CD14-positive monocyte (primary cell): Measurements from ENCODE around the gene SP100. TPM values are rescaled to one million over a fixed set of nuclear protein-coding genes. Genes with fewer than 3 reads are reported as not detected.

Experiments
- DNase-seq, 3 donors: peaks; one replicate each; pipeline ENCODE4 v3.0.0-alpha.2; 2011 to 2022
- H2AFZ ChIP-seq: 2 replicates; pipeline ENCODE4 v1.6.0; 2012; ENCODE audit warnings: mild to moderate bottlenecking, low read depth, low read length, inconsistent platforms; ENCODE audit not compliant: insufficient read depth, poor library complexity, severe bottlenecking
- H3K27ac ChIP-seq, 2 donors: 1 replicate in 1 of 2; 2 replicates in 1 of 2; pipeline ENCODE4 v1.5.1; 2012 to 2013; ENCODE audit warnings: low read length in 2 of 2, control low read depth in 1 of 2, inconsistent platforms in 1 of 2, low read depth in 1 of 2, mild to moderate bottlenecking in 1 of 2
- H3K27me3 ChIP-seq, 2 donors: one replicate each; pipeline versions ENCODE4 v1.6.0 to v1.6.1; 2011 to 2013; ENCODE audit warnings: low read length in 2 of 2; ENCODE audit not compliant: control insufficient read depth in 2 of 2, insufficient read depth in 2 of 2
- H3K36me3 ChIP-seq, 2 donors: replicated peaks in 1 of 2; 1 replicate in 1 of 2; 2 replicates in 1 of 2; pipeline versions ENCODE4 v1.5.1 to v1.6.1; 2012 to 2013; ENCODE audit warnings: low read length in 2 of 2, control low read depth in 1 of 2, inconsistent platforms in 1 of 2, mild to moderate bottlenecking in 1 of 2; ENCODE audit not compliant: insufficient read depth in 2 of 2, control insufficient read depth in 1 of 2
- H3K4me1 ChIP-seq, 2 donors: 1 replicate in 1 of 2; 2 replicates in 1 of 2; pipeline versions ENCODE4 v1.5.1 to v1.6.1; 2012 to 2013; ENCODE audit warnings: low read length in 2 of 2, control low read depth in 1 of 2, inconsistent platforms in 1 of 2, mild to moderate bottlenecking in 1 of 2, moderate library complexity in 1 of 2; ENCODE audit not compliant: insufficient read depth in 2 of 2, control insufficient read depth in 1 of 2
- H3K4me2 ChIP-seq: replicated peaks from 2 replicates; pipeline ENCODE3; 2012; ENCODE audit warnings: low read length, moderate library complexity, mild to moderate bottlenecking; ENCODE audit not compliant: poor library complexity, severe bottlenecking; ENCODE audit errors: extremely low read depth
- H3K4me3 ChIP-seq, 3 experiments: fragments of 200-600 bp in 1 of 3; sonication (generic) in 1 of 3; replicated peaks in 1 of 3; 1 replicate in 2 of 3; 2 replicates in 1 of 3; pipeline ENCODE4 v1.5.1; 2011 to 2013; ENCODE audit warnings: low read length in 3 of 3, mild to moderate bottlenecking in 3 of 3, control low read depth in 2 of 3, low read depth in 2 of 3, inconsistent platforms in 1 of 3, moderate library complexity in 1 of 3
- H3K79me2 ChIP-seq: 2 replicates; pipeline ENCODE4 v1.6.0; 2012; ENCODE audit warnings: mild to moderate bottlenecking, control low read depth, inconsistent platforms, low read length, moderate library complexity; ENCODE audit not compliant: insufficient read depth
- H3K9ac ChIP-seq: 2 replicates; pipeline ENCODE4 v1.6.0; 2017; ENCODE audit warnings: low read length, mild to moderate bottlenecking; ENCODE audit not compliant: insufficient read depth, poor library complexity, severe bottlenecking
- H3K9me3 ChIP-seq, 2 donors: replicated peaks in 1 of 2; 1 replicate in 1 of 2; 2 replicates in 1 of 2; pipeline versions ENCODE4 v1.5.1 to v1.6.1; 2012 to 2013; ENCODE audit warnings: low read length in 2 of 2, control low read depth in 1 of 2; ENCODE audit not compliant: control insufficient read depth in 1 of 2, insufficient read depth in 1 of 2
- H4K20me1 ChIP-seq: 2 replicates; pipeline ENCODE4 v1.6.0; 2012; ENCODE audit warnings: mild to moderate bottlenecking, low read length, control low read depth, moderate library complexity; ENCODE audit not compliant: insufficient read depth
- H3K27ac Mint-ChIP-seq, 7 donors: one replicate each; pipeline ENCODE4 v1.8.0; 2020; ENCODE audit warnings: mild to moderate bottlenecking in 7 of 7, mixed read lengths in 7 of 7, moderate library complexity in 6 of 7, inconsistent platforms in 2 of 7
- H3K27me3 Mint-ChIP-seq, 3 donors: one replicate each; pipeline ENCODE4 v1.8.0; 2021 to 2022; ENCODE audit warnings: low read depth in 3 of 3, mild to moderate bottlenecking in 3 of 3, mixed read lengths in 3 of 3, moderate library complexity in 3 of 3, inconsistent platforms in 1 of 3
- H3K36me3 Mint-ChIP-seq, 2 donors: one replicate each; pipeline ENCODE4 v1.8.0; 2020; ENCODE audit warnings: mixed read lengths in 2 of 2, inconsistent platforms in 1 of 2, mild to moderate bottlenecking in 1 of 2
- H3K4me1 Mint-ChIP-seq: one replicate; pipeline ENCODE4 v1.8.0; 2020; ENCODE audit warnings: mild to moderate bottlenecking, mixed read lengths
- H3K4me3 Mint-ChIP-seq, 2 donors: one replicate each; pipeline ENCODE4 v1.8.0; 2020; ENCODE audit warnings: mild to moderate bottlenecking in 2 of 2, mixed read lengths in 2 of 2, moderate library complexity in 1 of 2
- H3K9me3 Mint-ChIP-seq, 7 donors: one replicate each; pipeline ENCODE4 v1.8.0; 2020 to 2022; ENCODE audit warnings: mixed read lengths in 7 of 7, mild to moderate bottlenecking in 6 of 7, moderate library complexity in 6 of 7, inconsistent platforms in 2 of 7
- WGBS: methylation state at CpG from one replicate; pipeline ENCODE4 v1.1.5; 2013; ENCODE audit warnings: missing lambda C conversion rate; ENCODE audit not compliant: insufficient coverage; 5-methylcytosine and 5-hydroxymethylcytosine counted together
- intact Hi-C, 2 donors: fragments of 100-400 bp; cut with micrococcal nuclease; formaldehyde crosslinking; loops; one replicate each; pipeline versions ENCODE4 v1.15.0 to v1.15.1; 2023
- polyA plus RNA-seq, 3 donors: library from polyadenylated mRNA; depleted of rRNA in 1 of 3; unstranded in 2 of 3; stranded (reverse) in 1 of 3; fragments of 300-500 nt in 2 of 3; fragments of >200 nt in 1 of 3; fragmentation: Illumina TruSeq in 2 of 3; gene quantifications; 1 replicate in 2 of 3; 2 replicates in 1 of 3; pipeline ENCODE4 v1.2.3, GENCODE V29; 2012 to 2021
- TF ChIP-seq, protein P1 (sequence below): fragments of 200-600 bp; IDR thresholded peaks from one replicate; pipeline ENCODE4 v1.8.0; 2022; ENCODE audit warnings: antibody characterized with exemption, mild to moderate bottlenecking

SP100 gene
- polyA plus RNA-seq, 3 donors = 68.1 to 101 (median 97.4) TPM

DNA sequence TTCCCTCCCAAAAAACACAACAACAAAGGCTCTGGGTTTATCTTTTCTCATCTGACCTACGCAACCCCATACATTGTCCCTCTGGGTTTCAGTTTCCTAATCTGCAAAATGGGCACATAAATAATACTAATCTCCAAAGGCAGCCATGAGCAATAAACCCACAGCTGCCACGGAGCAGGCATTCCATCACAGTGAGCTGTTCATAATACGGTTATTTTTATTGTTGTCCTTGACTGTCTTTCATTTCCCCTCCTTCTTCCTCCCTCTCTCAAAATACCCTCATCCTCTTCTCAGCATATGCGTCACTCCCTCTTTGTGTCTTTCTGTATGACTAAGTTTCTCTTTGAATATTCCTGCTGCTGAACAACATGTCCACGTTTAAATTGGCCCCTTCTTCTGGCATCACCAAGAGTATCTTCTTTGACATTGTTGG, 166.9 kb downstream of the SP100 start:
- Histone ChIP-seq H3K4me2 (no peak overlapping the region), H3K36me3 (no peaks in the 10 kb centered on the region), H3K9me3 (no peaks in the 10 kb centered on the region), H3K4me1 (peaks cover 0 to 10% of the 10 kb centered on the region in 2 donors), H3K27me3 (no peaks in the 10 kb centered on the region), H3K4me3 (no peak overlapping the region), H4K20me1 (no peaks in the 10 kb centered on the region), H3K79me2 (no peaks in the 10 kb centered on the region), H2AFZ (no peak overlapping the region), H3K27ac (no peak overlapping the region), H3K9ac (no peak overlapping the region)
- WGBS = 79% methylated on average over 4 of the region's 5 CpGs
- Mint-ChIP-seq H3K27ac (no peak overlapping the region), H3K36me3 (no peaks in the 10 kb centered on the region), H3K27me3 (peaks cover 0 to 2% (median 0%) of the 10 kb centered on the region in 3 donors), H3K4me1 (peaks cover 2% of the 10 kb centered on the region), H3K4me3 (no peak overlapping the region), H3K9me3 (peaks cover 0 to 5% (median 2%) of the 10 kb centered on the region in 7 donors)
- no peak for DNase-seq
- intact Hi-C loops = no loop called here
- TF ChIP-seq, protein P1, sequence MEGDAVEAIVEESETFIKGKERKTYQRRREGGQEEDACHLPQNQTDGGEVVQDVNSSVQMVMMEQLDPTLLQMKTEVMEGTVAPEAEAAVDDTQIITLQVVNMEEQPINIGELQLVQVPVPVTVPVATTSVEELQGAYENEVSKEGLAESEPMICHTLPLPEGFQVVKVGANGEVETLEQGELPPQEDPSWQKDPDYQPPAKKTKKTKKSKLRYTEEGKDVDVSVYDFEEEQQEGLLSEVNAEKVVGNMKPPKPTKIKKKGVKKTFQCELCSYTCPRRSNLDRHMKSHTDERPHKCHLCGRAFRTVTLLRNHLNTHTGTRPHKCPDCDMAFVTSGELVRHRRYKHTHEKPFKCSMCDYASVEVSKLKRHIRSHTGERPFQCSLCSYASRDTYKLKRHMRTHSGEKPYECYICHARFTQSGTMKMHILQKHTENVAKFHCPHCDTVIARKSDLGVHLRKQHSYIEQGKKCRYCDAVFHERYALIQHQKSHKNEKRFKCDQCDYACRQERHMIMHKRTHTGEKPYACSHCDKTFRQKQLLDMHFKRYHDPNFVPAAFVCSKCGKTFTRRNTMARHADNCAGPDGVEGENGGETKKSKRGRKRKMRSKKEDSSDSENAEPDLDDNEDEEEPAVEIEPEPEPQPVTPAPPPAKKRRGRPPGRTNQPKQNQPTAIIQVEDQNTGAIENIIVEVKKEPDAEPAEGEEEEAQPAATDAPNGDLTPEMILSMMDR = no peak

GRCh38 chr2:230583581-230583980, 167.6 kb downstream of the SP100 start:
- intact Hi-C loops = no loop called here
- H3K4me3 ChIP-seq = no peak overlapping the region
- H3K9me3 ChIP-seq = no peaks in the 10 kb centered on the region
- Mint-ChIP-seq H3K4me1 (peaks cover 2% of the 10 kb centered on the region), H3K4me3 (no peak overlapping the region), H3K27me3 (peaks cover 0 to 2% (median 0%) of the 10 kb centered on the region in 3 donors), H3K9me3 (peaks cover 0 to 5% (median 2%) of the 10 kb centered on the region in 7 donors), H3K36me3 (no peaks in the 10 kb centered on the region), H3K27ac (no peak overlapping the region)
- WGBS = 100% methylated on average over 1 of the region's 2 CpGs
- no peaks in the 10 kb centered on the region for H3K79me2 ChIP-seq
- no peak overlapping the region for H3K27ac ChIP-seq
- no peaks in the 10 kb centered on the region for H4K20me1 ChIP-seq
- H3K27me3 ChIP-seq = no peaks in the 10 kb centered on the region
- TF ChIP-seq, protein P1 = no peak
- H3K4me1 ChIP-seq = peaks cover 0 to 4% of the 10 kb centered on the region in 2 donors
- H3K9ac ChIP-seq = no peak overlapping the region
- H3K36me3 ChIP-seq = no peaks in the 10 kb centered on the region
- DNase-seq = no peak
- no peak overlapping the region for H3K4me2 ChIP-seq
- H2AFZ ChIP-seq = no peak overlapping the region
